K562 (cell line): ENCODE measurements around the gene CMIP. TPM values are rescaled to one million over a fixed set of nuclear protein-coding genes. Genes with fewer than 3 reads are reported as not detected.

Source experiments
- BCOR ChIP-seq: fragments of 450-650 bp; IDR thresholded peaks from 2 replicates; pipeline ENCODE4 v1.6.1; 2016
- CBFB ChIP-seq: sonication (generic); formaldehyde crosslinking; IDR thresholded peaks from 2 replicates; pipeline ENCODE4 v1.4.0; 2020; ENCODE audit warnings: mild to moderate bottlenecking, missing genetic modification reagents
- NFYB ChIP-seq: IDR thresholded peaks from 2 replicates; pipeline ENCODE4 v1.6.1; 2011; ENCODE audit warnings: mild to moderate bottlenecking, moderate library complexity; ENCODE audit not compliant: insufficient read length; ENCODE audit errors: extremely low read depth
- TCFL5 ChIP-seq: fragments of 250-450 bp; sonication (Bioruptor Pico); conservative IDR thresholded peaks from 2 replicates; pipeline ENCODE4 v1.6.1; 2021; ENCODE audit warnings: mild to moderate bottlenecking, moderate library complexity, matching md5 sums
- TSC22D4 ChIP-seq: fragments of 450-650 bp; IDR thresholded peaks from 2 replicates; pipeline ENCODE4 v1.6.1; 2016; ENCODE audit warnings: missing genetic modification characterization, missing biosample characterization, control low read depth
- ZNF407 ChIP-seq: fragments of 450-650 bp; IDR thresholded peaks from 2 replicates; pipeline ENCODE4 v1.6.1; 2016; ENCODE audit warnings: low read depth
- polyA plus RNA-seq, 8 experiments: library from polyadenylated mRNA; depleted of rRNA in 4 of 8; stranded (reverse) in 5 of 8; unstranded in 3 of 8; fragments of >200 nt; fragmentation: Nextera tagmentation in 2 of 8; fragmentation: Illumina TruSeq in 1 of 8; extraction: Ambion mirVana in 2 of 8; extraction: Trizol in 1 of 8; gene quantifications; 2 replicates each; pipeline versions ENCODE4 v1.2.1 to v1.2.3, GENCODE V29; 2011 to 2014; ENCODE audit warnings: inconsistent platforms in 1 of 8, missing spikeins in 1 of 8
- total RNA-seq, 7 experiments: library from RNA; depleted of rRNA in 6 of 7; stranded (reverse); fragments of >200 nt in 6 of 7; fragmentation: Illumina TruSeq in 2 of 7; extraction: Trizol in 2 of 7; gene quantifications; 2 replicates each; pipeline versions ENCODE4 v1.2.1 to v1.2.3, GENCODE V29; 2011 to 2021; ENCODE audit warnings: low replicate concordance in 1 of 7
- TF ChIP-seq, protein P1 (sequence below), 2 experiments: fragments of 200-800 bp in 1 of 2; sonication (Bioruptor generic) in 1 of 2; sonication (generic) in 1 of 2; formaldehyde crosslinking in 1 of 2; IDR thresholded peaks in 1 of 2; conservative IDR thresholded peaks in 1 of 2; 2 replicates each; pipeline versions ENCODE4 v1.5.0 to v1.6.1; 2016 to 2020; ENCODE audit warnings: missing compliant biosample characterization in 1 of 2, missing genetic modification characterization in 1 of 2, missing genetic modification reagents in 1 of 2
- TF ChIP-seq, protein P2 (sequence below), 2 experiments: fragments of 450-650 bp in 1 of 2; IDR thresholded peaks; 2 replicates each; pipeline ENCODE4 v1.6.1; 2011 to 2017; ENCODE audit warnings: low read depth in 2 of 2, antibody characterized with exemption in 1 of 2, borderline replicate concordance in 1 of 2, low read length in 1 of 2, mild to moderate bottlenecking in 1 of 2, mixed read lengths in 1 of 2; ENCODE audit not compliant: control insufficient read depth in 1 of 2

The CMIP gene
- total and polyA plus RNA-seq, 9 of the 15 experiments (the other 6 are each of a cell fraction or from before 2014, with no cell fraction given), result 0.94 to 82.5 (median 10.3) TPM

- TF ChIP-seq ZNF407 (no peak), CBFB (CRISPR knock-in tag) (no peak), BCOR (no peak), NFYB (no peak), TSC22D4 (tag) (no peak), TCFL5 (CRISPR knock-in tag) (no peak)
- TF ChIP-seq, protein P1, sequence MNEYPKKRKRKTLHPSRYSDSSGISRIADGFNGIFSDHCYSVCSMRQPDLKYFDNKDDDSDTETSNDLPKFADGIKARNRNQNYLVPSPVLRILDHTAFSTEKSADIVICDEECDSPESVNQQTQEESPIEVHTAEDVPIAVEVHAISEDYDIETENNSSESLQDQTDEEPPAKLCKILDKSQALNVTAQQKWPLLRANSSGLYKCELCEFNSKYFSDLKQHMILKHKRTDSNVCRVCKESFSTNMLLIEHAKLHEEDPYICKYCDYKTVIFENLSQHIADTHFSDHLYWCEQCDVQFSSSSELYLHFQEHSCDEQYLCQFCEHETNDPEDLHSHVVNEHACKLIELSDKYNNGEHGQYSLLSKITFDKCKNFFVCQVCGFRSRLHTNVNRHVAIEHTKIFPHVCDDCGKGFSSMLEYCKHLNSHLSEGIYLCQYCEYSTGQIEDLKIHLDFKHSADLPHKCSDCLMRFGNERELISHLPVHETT (CRISPR knock-in tag; conservative IDR thresholded peaks at IDR 0.05 in 1 of 2, IDR thresholded peaks at IDR 0.05 in 1 of 2), result no peak
- TF ChIP-seq, protein P2, sequence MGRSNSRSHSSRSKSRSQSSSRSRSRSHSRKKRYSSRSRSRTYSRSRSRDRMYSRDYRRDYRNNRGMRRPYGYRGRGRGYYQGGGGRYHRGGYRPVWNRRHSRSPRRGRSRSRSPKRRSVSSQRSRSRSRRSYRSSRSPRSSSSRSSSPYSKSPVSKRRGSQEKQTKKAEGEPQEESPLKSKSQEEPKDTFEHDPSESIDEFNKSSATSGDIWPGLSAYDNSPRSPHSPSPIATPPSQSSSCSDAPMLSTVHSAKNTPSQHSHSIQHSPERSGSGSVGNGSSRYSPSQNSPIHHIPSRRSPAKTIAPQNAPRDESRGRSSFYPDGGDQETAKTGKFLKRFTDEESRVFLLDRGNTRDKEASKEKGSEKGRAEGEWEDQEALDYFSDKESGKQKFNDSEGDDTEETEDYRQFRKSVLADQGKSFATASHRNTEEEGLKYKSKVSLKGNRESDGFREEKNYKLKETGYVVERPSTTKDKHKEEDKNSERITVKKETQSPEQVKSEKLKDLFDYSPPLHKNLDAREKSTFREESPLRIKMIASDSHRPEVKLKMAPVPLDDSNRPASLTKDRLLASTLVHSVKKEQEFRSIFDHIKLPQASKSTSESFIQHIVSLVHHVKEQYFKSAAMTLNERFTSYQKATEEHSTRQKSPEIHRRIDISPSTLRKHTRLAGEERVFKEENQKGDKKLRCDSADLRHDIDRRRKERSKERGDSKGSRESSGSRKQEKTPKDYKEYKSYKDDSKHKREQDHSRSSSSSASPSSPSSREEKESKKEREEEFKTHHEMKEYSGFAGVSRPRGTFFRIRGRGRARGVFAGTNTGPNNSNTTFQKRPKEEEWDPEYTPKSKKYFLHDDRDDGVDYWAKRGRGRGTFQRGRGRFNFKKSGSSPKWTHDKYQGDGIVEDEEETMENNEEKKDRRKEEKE (IDR thresholded peaks at IDR 0.05; ENCODE audit: borderline replicate concordance in 1 of 2, control insufficient read depth in 1 of 2, low read depth in 2 of 2, low read length in 1 of 2), result no peak
Observed at GRCh38 chr16:81548876-81549546, 104.4 kb downstream of the CMIP start (continued).
